H1 (cell line): Measurements from ENCODE around the gene CCDC127. TPM values are rescaled to one million over a fixed set of nuclear protein-coding genes. Genes with fewer than 3 reads are reported as not detected.
A peak's percentile ranks its signal among the peaks of the same experiment; 100 is the strongest.

Source experiments
- CTCF ChIA-PET: fragments of 300-600 bp; sonication (Branson Sonifier 250); formaldehyde crosslinking; loops from one replicate; lab custom pipeline; 2021; ENCODE audit not compliant: partially characterized antibody; lab: Charles Lee
- POLR2A ChIA-PET: fragments of 300-600 bp; sonication (Branson Sonifier 250); formaldehyde crosslinking; loops from one replicate; lab custom pipeline; 2021; ENCODE audit warnings: inconsistent platforms; ENCODE audit not compliant: partially characterized antibody; lab: Charles Lee
- DNase-seq, 2 experiments: peaks; one replicate each; pipeline versions ENCODE4 v3.0.0 to v3.0.0-alpha.2; 2010 to 2022; ENCODE audit warnings: low spot score in 2 of 2, low read depth in 1 of 2, mixed read lengths in 1 of 2
- FAIRE-seq: peaks from 2 replicates; lab custom pipeline; 2011; peaks lifted over from hg19 to GRCh38; lab: Jason Lieb, UNC
- H2AFZ ChIP-seq: 2 replicates; pipeline ENCODE4 v1.8.1; 2012; ENCODE audit warnings: low read length, inconsistent platforms
- H2AK5ac ChIP-seq: 2 replicates; pipeline ENCODE4 v1.6.1; 2013; ENCODE audit warnings: low read depth, low read length
- H2BK120ac ChIP-seq: replicated peaks from 2 replicates; pipeline ENCODE3; 2013; ENCODE audit warnings: low read depth, low read length, inconsistent platforms
- H2BK12ac ChIP-seq: 2 replicates; pipeline ENCODE4 v1.6.1; 2013; ENCODE audit warnings: low read depth, low read length
- H2BK15ac ChIP-seq: 2 replicates; pipeline ENCODE4 v1.6.1; 2013; ENCODE audit warnings: low read length
- H2BK20ac ChIP-seq: 2 replicates; pipeline ENCODE4 v1.6.1; 2013; ENCODE audit warnings: low read length
- H2BK5ac ChIP-seq: 2 replicates; pipeline ENCODE4 v1.6.1; 2013; ENCODE audit warnings: low read depth, low read length
- H3K14ac ChIP-seq: 2 replicates; pipeline ENCODE4 v1.6.1; 2013; ENCODE audit warnings: inconsistent platforms; ENCODE audit not compliant: insufficient read length
- H3K18ac ChIP-seq: 2 replicates; pipeline ENCODE4 v1.6.1; 2013; ENCODE audit warnings: low read length; ENCODE audit errors: extremely low read depth
- H3K23ac ChIP-seq: 2 replicates; pipeline ENCODE4 v1.6.1; 2013; ENCODE audit warnings: inconsistent platforms; ENCODE audit not compliant: insufficient read length
- H3K23me2 ChIP-seq: 2 replicates; pipeline ENCODE4 v1.6.1; 2013; ENCODE audit warnings: low read depth, low read length
- H3K27ac ChIP-seq: 2 replicates; pipeline ENCODE4 v1.6.1; 2011; ENCODE audit warnings: low read depth, low read length, inconsistent platforms
- H3K27me3 ChIP-seq, 4 experiments: replicated peaks in 1 of 4; 1 replicate in 1 of 4; 2 replicates in 3 of 4; pipeline versions ENCODE4 v1.6.1 to v1.8.1; 2011 to 2013; ENCODE audit warnings: low read length in 3 of 4, mild to moderate bottlenecking in 3 of 4, inconsistent platforms in 2 of 4, mixed read lengths in 2 of 4, moderate library complexity in 1 of 4; ENCODE audit not compliant: control insufficient read depth in 3 of 4, insufficient read depth in 3 of 4; ENCODE audit errors: extremely low read depth in 1 of 4
- H3K36me3 ChIP-seq, 4 experiments: 2 replicates each; pipeline versions ENCODE4 v1.6.1 to v1.8.1; 2011 to 2013; ENCODE audit warnings: mild to moderate bottlenecking in 4 of 4, low read length in 3 of 4, moderate library complexity in 2 of 4, control low read depth in 1 of 4, inconsistent platforms in 1 of 4; ENCODE audit not compliant: insufficient read depth in 4 of 4, control insufficient read depth in 2 of 4
- H3K4ac ChIP-seq: replicated peaks from 2 replicates; pipeline ENCODE3; 2013; ENCODE audit warnings: low read length, low read depth, mixed read lengths, inconsistent platforms; ENCODE audit not compliant: insufficient read length
- H3K4me1 ChIP-seq, 4 experiments: replicated peaks in 1 of 4; 1 replicate in 1 of 4; 2 replicates in 3 of 4; pipeline versions ENCODE4 v1.6.1 to v1.8.1; 2011 to 2013; ENCODE audit warnings: low read length in 3 of 4, inconsistent platforms in 2 of 4, mixed read lengths in 1 of 4; ENCODE audit not compliant: insufficient read depth in 4 of 4, control insufficient read depth in 3 of 4
- H3K4me2 ChIP-seq, 2 experiments: 2 replicates each; pipeline versions ENCODE4 v1.6.1 to v1.8.1; 2011 to 2013; ENCODE audit warnings: low read depth in 2 of 2, low read length in 2 of 2, control low read depth in 1 of 2, inconsistent platforms in 1 of 2, mild to moderate bottlenecking in 1 of 2; ENCODE audit not compliant: insufficient read depth in 1 of 2
- H3K4me3 ChIP-seq, 4 experiments: fragments of 200-600, 300-600 bp in 1 of 4; sonication (generic), shearing (Covaris generic), sonication (Bioruptor Twin) in 1 of 4; 2 replicates each; pipeline versions ENCODE4 v1.5.1 to v1.8.1; 2011 to 2016; ENCODE audit warnings: low read length in 4 of 4, low read depth in 3 of 4, control low read depth in 2 of 4, inconsistent platforms in 2 of 4, mild to moderate bottlenecking in 2 of 4, mixed read lengths in 1 of 4, moderate library complexity in 1 of 4; ENCODE audit not compliant: insufficient read depth in 2 of 4; ENCODE audit errors: extremely low read depth in 1 of 4
- H3K56ac ChIP-seq: replicated peaks from 2 replicates; pipeline ENCODE3; 2013; ENCODE audit warnings: low read depth, mild to moderate bottlenecking, mixed read lengths, low read length, inconsistent platforms; ENCODE audit not compliant: insufficient read length
- H3K79me1 ChIP-seq: 2 replicates; pipeline ENCODE4 v1.6.1; 2013; ENCODE audit warnings: low read depth, low read length, control low read depth
- H3K79me2 ChIP-seq, 2 experiments: 2 replicates each; pipeline versions ENCODE4 v1.6.1 to v1.8.1; 2012 to 2013; ENCODE audit warnings: low read length in 2 of 2, mild to moderate bottlenecking in 2 of 2, inconsistent platforms in 1 of 2; ENCODE audit not compliant: insufficient read depth in 2 of 2, control insufficient read depth in 1 of 2
- H3K9ac ChIP-seq, 4 experiments: replicated peaks in 1 of 4; 1 replicate in 1 of 4; 2 replicates in 3 of 4; pipeline versions ENCODE4 v1.6.1 to v1.8.1; 2011 to 2013; ENCODE audit warnings: low read depth in 3 of 4, low read length in 3 of 4, control low read depth in 2 of 4, mild to moderate bottlenecking in 2 of 4, moderate library complexity in 2 of 4, inconsistent platforms in 1 of 4; ENCODE audit errors: extremely low read depth in 1 of 4
- H3K9me3 ChIP-seq, 2 experiments: 2 replicates each; pipeline versions ENCODE4 v1.6.1 to v1.8.1; 2012 to 2013; ENCODE audit warnings: mild to moderate bottlenecking in 2 of 2, moderate library complexity in 2 of 2, control low read depth in 1 of 2, inconsistent platforms in 1 of 2, low read depth in 1 of 2, low read length in 1 of 2, mixed read lengths in 1 of 2; ENCODE audit not compliant: insufficient read depth in 2 of 2
- H4K20me1 ChIP-seq, 2 experiments: replicated peaks in 1 of 2; 2 replicates each; pipeline versions ENCODE3 to v1.8.1; 2011 to 2013; ENCODE audit warnings: inconsistent platforms in 2 of 2, low read length in 2 of 2, mild to moderate bottlenecking in 1 of 2; ENCODE audit not compliant: insufficient read depth in 2 of 2, control insufficient read depth in 1 of 2
- H4K5ac ChIP-seq: 2 replicates; pipeline ENCODE4 v1.6.1; 2013; ENCODE audit warnings: low read length, low read depth, mixed read lengths, inconsistent platforms; ENCODE audit not compliant: insufficient read length
- H4K8ac ChIP-seq: 2 replicates; pipeline ENCODE4 v1.8.0; 2013; ENCODE audit warnings: mild to moderate bottlenecking, moderate library complexity, low read length, inconsistent platforms; ENCODE audit not compliant: insufficient read depth; ENCODE audit errors: extremely low read depth
- H4K91ac ChIP-seq: replicated peaks from 2 replicates; pipeline ENCODE3; 2013; ENCODE audit warnings: low read length, mixed read lengths, inconsistent platforms; ENCODE audit not compliant: insufficient read length
- CHD1 ChIP-seq: IDR thresholded peaks from 2 replicates; pipeline ENCODE4 v1.6.1; 2012; ENCODE audit warnings: low read depth, low read length, improper control_type of control experiment
- WGBS, 2 experiments: shearing (Covaris generic) in 1 of 2; methylation state at CpG; one replicate each; pipeline versions ENCODE4 v1.1.6 to v1.1.7; 2013 to 2015; ENCODE audit warnings: low lambda C conversion rate in 2 of 2, mixed read lengths in 2 of 2, inconsistent platforms in 1 of 2, low coverage in 1 of 2, missing lambda C conversion rate in 1 of 2; ENCODE audit not compliant: insufficient replicate concordance in 2 of 2, insufficient coverage in 1 of 2, insufficient read length in 1 of 2; ENCODE audit errors: extremely low coverage in 1 of 2, missing lambda C conversion rate in 1 of 2; 5-methylcytosine and 5-hydroxymethylcytosine counted together
- polyA plus RNA-seq, 7 experiments: library from polyadenylated mRNA; depleted of rRNA in 3 of 7; stranded (reverse) in 5 of 7; unstranded in 2 of 7; fragments of >200 nt in 5 of 7; fragments of 200-250 nt in 2 of 7; gene quantifications; 1 replicate in 5 of 7; 2 replicates in 1 of 7; 4 replicates in 1 of 7; pipeline versions ENCODE4 v1.2.1 to v1.2.3, GENCODE V29; 2011 to 2013; ENCODE audit warnings: missing spikeins in 2 of 7, mixed read lengths in 2 of 7
- total RNA-seq: library from RNA; stranded (reverse); fragmentation: NEBNext Ultra II Directional; extraction: Animal tissue kit (Norgen Biotek cat#: 25700); gene quantifications from 2 replicates; pipeline ENCODE4 v1.2.1, GENCODE V29; 2021

Gene CCDC127
- total and polyA plus RNA-seq, 2 of the 8 experiments (the other 6 are each of a cell fraction or from before 2014, with no cell fraction given) = 2.9 to 8.0 TPM

DNA sequence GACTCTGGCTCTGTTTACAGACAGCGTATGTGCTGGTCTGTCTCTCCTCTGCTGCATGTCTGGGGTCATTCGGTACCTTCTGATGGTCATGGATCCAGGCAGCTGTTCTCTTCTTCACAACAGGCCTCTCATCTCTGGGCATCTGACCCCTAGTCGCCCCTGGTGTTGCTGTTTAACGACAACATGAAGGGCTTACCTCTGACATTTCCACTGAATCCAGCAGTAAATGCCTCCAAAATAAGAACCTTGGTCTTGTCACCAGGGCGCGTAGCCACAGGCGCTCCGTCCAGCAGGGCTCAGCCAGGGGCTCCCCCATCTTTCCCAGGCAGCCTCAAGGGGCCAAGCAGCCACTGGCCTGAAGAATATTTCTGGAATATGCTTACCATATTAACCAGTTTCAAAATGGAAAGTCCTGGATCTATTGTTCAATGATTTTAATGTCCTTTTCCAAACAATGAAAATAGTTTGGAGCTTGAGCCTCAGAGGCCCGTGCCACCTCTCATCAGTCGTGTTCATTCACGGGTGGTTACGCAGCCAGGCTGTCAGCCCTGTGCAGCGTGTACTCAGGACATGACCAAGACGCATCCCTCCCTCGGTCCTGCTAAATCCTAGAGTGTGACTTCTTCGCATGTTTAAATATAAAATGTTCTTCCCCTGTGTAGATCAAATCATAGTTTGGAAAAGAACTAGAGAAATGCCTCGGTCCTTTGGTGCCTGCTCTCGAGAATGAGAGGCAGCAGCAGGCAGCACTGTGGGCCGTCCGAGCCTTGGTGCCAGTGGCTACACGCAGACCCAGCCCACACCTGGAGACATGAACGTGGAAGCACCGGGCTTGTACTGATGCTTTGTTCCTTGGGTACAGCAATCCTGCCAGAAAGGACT, 56.8 kb downstream of the CCDC127 start:
- no peak for FAIRE-seq

More for the DNA sequence above, 56.8 kb downstream of the CCDC127 start:
- Histone ChIP-seq H3K23ac (no peak overlapping the region), H3K79me1 (no peaks in the 10 kb centered on the region; the same call in 1 of the 2 replicates), H4K8ac (0 out of 2 replicates have a peak overlapping the region, but pooled peaks have one; percentile 3), H3K23me2 (no peaks in the 10 kb centered on the region), H2BK12ac (no peak overlapping the region), H3K4me2 (no peak overlapping the region), H4K91ac (no peak overlapping the region), H3K4me3 (no peak overlapping the region), H3K56ac (no peak overlapping the region), H3K14ac (no peak overlapping the region), H4K20me1 (peaks cover 0 to 2% of the 10 kb centered on the region in 2 experiments), H3K4ac (no peak overlapping the region), H2BK20ac (no peak overlapping the region), H3K27me3 (no peaks in the 10 kb centered on the region), H3K36me3 (peaks cover 4 to 59% (median 15%) of the 10 kb centered on the region in 4 experiments; a peak in 6 of 8 replicates), H3K27ac (no peak overlapping the region; the same call in 1 of the 2 replicates), H2AK5ac (no peak overlapping the region), H3K79me2 (no peaks in the 10 kb centered on the region), H2BK5ac (no peak overlapping the region), H3K9me3 (peaks cover 0 to 4% of the 10 kb centered on the region in 2 experiments; a peak in 1 of 4 replicates), H3K4me1 (no peaks in the 10 kb centered on the region), H2BK15ac (no peak overlapping the region), H2BK120ac (no peak overlapping the region), H3K9ac (no peak overlapping the region), H2AFZ (no peak overlapping the region), H3K18ac (no peak overlapping the region), H4K5ac (no peak overlapping the region)
- DNase-seq = no peak
- 93% methylated on average over 23 of the region's 23 CpGs; no CpG with 5 or more reads in 1 of the 2 experiments for WGBS, 2 experiments
- ChIA-PET CTCF (interaction anchor here (0.8 to 1.1 kb wide), 4 partner anchors 16 to 55 kb away, joined by 3 read pairs; no protein-coding TSS in a partner anchor), POLR2A (interaction anchor here (0.9 to 4.5 kb wide), 3 partner anchors 16 to 69 kb away, joined by 3 to 18 read pairs (median 5); partner anchors contain the start of gene PLEKHG4B)
- TF ChIP-seq CHD1 = no peak
